ENCODE measurements around the gene CABCOCO1.
"Not testable (repeated sequence)": the region's sequence is repeated elsewhere in the genome, so short reads cannot be mapped to it uniquely, and the experiment has no call there.

CABCOCO1 gene

DNA sequence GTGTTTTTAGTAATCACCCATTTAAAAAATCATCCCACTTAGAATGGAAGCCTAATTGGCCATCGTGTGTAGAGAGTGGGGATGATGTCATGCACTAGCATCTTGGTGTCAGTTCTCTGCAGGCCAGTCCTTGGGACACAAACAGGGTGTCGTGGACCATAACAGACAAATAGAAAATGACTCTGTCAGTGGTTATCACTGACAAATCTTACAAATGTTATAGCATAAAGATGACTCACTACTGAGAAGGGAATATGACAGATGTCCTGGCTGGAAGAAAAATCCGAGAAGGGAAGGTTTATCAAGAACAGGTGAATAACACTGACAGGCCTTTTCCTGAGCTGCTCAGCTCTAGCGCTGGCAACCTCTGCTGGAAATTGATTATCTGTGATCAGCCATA lies 10.6 kb downstream of the CABCOCO1 start:
- no peak for DNase-seq (ENCODE audit: low read depth, low spot score)
- POLR2A ChIA-PET = no interaction called here

DNA sequence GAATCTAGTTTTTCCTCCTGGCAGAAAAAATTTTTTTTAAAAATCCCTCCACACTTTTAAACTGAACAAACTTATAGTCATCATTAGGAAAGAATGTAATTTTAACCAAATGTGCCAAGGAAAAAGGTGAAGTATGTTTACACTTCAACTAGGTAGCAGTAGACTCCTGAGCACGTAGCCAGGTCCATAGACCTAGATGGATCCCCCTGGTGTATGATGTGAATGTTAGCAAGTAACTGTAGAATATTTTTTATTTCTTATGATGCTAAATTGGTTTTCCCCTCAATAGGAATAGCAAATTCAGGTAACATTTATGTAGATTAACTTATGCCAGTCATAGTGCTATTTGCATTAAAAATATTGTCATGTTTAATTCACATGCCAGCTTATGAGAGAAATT lies 19.6 kb downstream of the CABCOCO1 start:
- H3K4me3 ChIP-seq (ENCODE audit: low read depth, low read length) = no peak overlapping the region
- POLR2A ChIA-PET = no interaction called here
- CTCF ChIA-PET = no interaction called here
- TF ChIP-seq, protein P1, sequence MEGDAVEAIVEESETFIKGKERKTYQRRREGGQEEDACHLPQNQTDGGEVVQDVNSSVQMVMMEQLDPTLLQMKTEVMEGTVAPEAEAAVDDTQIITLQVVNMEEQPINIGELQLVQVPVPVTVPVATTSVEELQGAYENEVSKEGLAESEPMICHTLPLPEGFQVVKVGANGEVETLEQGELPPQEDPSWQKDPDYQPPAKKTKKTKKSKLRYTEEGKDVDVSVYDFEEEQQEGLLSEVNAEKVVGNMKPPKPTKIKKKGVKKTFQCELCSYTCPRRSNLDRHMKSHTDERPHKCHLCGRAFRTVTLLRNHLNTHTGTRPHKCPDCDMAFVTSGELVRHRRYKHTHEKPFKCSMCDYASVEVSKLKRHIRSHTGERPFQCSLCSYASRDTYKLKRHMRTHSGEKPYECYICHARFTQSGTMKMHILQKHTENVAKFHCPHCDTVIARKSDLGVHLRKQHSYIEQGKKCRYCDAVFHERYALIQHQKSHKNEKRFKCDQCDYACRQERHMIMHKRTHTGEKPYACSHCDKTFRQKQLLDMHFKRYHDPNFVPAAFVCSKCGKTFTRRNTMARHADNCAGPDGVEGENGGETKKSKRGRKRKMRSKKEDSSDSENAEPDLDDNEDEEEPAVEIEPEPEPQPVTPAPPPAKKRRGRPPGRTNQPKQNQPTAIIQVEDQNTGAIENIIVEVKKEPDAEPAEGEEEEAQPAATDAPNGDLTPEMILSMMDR (IDR thresholded peaks at IDR 0.05; ENCODE audit: insufficient read depth, low read length, missing control alignments) = no peak
- no peak for DNase-seq (ENCODE audit: low read depth, low spot score)

More for the DNA sequence above, 10.6 kb downstream of the CABCOCO1 start:
- no peak overlapping the region for H3K4me3 ChIP-seq (ENCODE audit: low read depth, low read length)
- TF ChIP-seq, protein P1 (IDR thresholded peaks at IDR 0.05; ENCODE audit: insufficient read depth, low read length, missing control alignments) = no peak
- CTCF ChIA-PET = no interaction called here

DNA sequence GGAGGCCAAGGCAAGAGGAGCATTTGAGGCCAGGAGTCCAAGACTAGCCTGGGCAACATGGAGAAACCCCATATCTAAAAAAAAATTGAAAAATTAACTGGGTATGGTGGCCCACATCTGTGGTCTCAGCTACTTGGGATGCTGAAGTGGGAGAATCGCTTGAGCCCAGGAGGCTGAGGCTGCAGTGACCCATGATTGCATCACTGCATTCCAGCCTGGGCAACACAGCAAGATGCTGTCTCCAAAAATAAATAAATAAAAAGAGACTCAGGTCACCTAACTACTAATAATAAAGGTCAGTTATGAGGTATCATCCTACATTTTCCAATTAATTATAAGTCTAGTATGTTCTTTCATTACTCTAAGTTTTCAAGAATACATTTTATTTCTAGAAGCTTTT lies 20.6 kb downstream of the CABCOCO1 start:
- TF ChIP-seq, protein P1 (IDR thresholded peaks at IDR 0.05; ENCODE audit: insufficient read depth, low read length, missing control alignments) = no peak
- ChIA-PET POLR2A (no interaction called here), CTCF (no interaction called here)
- H3K4me3 ChIP-seq (ENCODE audit: low read depth, low read length) = no peak overlapping the region
- no peak for DNase-seq (ENCODE audit: low read depth, low spot score)

DNA sequence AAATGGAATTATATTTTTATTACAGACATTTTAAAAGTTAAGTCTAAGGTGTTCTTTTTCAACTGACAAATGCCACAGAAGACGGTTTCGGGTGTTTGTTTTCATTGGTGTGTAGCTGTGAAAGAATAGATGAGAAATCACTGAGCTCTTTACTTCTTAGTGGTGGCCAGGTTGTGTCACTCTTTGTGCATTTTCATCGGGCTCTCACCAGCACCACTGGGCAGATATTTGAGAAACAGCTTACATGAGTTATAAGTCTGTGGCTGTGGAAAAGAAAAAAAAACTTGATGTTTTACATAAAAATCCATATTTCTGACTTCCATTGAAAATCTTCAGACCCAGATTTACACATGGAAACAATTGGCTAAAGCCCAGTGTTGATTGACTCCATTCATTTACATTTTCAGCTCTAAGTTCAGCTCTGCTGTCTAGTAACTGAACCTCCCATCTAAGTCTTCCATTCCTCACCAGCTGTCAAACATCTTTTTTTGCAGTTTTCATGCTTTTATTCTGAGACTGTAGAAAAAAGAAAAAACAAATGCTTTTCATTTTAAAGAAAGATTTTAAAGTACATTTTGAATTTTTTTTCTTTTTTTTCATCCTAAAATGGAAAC lies 22.3 kb downstream of the CABCOCO1 start:
- POLR2A ChIA-PET = no interaction called here
- TF ChIP-seq, protein P1 (IDR thresholded peaks at IDR 0.05; ENCODE audit: insufficient read depth, low read length, missing control alignments) = no peak
- DNase-seq (ENCODE audit: low read depth, low spot score) = no peak
- H3K4me3 ChIP-seq (ENCODE audit: low read depth, low read length) = no peak overlapping the region
- CTCF ChIA-PET = interaction anchor here (0.6 kb wide), 1 partner anchor 16 kb away, joined by 3 read pairs; no protein-coding TSS in a partner anchor

DNA sequence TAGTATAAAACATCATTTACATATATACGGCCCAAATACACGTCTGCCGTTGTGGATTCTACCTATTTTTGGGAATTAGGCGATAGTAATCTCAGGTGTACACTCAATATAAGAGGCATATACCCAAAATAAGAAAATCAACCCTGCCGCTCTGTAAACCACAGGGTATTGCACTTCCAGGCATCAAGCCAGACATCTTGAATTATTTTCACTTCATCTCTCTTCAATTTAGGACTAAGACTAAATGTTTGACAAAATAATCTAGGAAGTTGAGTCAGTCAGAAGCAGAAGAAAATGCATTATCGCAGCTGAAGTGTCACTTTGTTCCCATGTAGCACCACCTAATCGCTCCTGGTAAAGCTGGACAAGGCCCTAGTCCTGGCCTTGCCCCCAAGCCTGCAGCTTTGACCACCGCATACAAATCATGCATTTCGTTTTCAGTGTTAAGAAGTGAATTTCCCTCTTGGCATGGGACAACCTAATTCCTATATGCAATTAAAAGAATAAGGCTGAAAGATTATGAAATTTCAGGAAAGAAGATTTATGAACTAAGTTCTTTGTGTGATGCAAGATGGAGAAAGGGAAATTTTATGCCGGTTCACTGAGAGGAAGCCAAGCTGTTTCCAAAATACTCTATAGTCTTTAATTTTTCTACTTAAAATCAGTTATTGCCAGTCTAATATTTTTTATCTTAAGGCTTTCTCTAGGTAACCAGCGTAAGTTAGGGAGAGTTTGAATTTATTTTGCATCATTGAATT lies 26.0 kb downstream of the CABCOCO1 start:
- CTCF ChIA-PET = no interaction called here

DNA sequence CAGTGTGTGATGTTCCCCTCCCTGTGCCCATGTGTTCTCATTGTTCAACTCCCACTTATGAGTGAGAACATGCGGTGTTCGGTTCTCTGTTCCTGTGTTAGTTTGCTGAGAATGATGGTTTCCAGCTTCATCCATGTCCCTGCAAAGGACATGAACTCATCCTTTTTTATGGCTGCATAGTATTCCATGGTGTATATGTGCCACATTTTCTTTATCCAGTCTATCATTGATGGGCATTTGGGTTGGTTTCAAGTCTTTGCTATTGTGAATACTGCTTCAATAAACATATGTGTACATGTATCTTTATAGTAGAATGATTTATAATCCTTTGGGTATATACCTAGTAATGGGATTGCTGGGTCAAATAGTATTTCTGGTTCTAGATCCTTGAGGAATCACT lies 28.9 kb downstream of the CABCOCO1 start:
- H3K4me3 ChIP-seq (ENCODE audit: low read depth, low read length); CTCF ChIA-PET; DNase-seq (ENCODE audit: low read depth, low spot score); POLR2A ChIA-PET: not testable (repeated sequence)

More for the DNA sequence above, 26.0 kb downstream of the CABCOCO1 start:
- POLR2A ChIA-PET = no interaction called here
- no peak overlapping the region for H3K4me3 ChIP-seq (ENCODE audit: low read depth, low read length)
- DNase-seq (ENCODE audit: low read depth, low spot score) = no peak
- TF ChIP-seq, protein P1 (IDR thresholded peaks at IDR 0.05; ENCODE audit: insufficient read depth, low read length, missing control alignments) = no peak
